ENCODE data around the gene HOGA1. TPM values are rescaled to one million over a fixed set of nuclear protein-coding genes. Genes with fewer than 3 reads are reported as not detected.

Gene HOGA1
- total RNA-seq: not detected in 2 replicates

DNA sequence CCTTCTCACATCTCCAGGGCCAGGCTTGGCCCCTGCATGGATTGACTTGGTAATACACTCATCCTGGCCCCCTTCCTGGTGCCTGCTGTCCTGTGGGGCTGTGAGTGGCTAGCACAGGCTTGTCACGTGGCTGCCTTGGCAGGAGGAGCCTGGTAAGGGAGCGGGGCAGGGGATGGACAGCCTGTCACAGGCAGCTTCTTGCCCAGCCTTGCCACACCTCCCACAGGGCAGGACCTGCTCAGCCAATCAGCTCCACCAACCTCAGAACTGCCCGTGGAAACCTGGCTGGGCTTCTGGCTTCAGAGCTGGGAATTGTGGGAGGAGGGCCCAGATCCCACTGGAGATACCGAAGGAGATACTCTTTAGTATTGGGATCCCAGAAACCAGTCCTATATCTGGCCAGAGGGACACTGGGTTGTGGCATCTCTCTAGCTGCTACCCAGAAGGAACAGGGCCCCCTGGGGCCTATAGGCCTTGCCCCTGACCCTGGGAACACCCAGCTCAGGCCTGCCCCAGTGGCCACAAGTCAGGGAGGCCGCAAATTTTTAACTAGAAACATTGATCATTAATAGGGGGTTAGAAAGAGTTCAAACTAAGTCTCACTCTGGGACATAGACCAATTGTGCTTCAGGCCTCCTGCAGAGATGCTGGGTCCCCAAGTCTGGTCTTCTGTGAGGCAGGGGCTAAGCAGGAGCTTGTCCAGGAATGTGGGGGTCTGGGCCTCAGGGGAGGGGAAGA is at the start of gene HOGA1:
Gene HOGA1 (plus strand): TSS at position 330 of the 738 bp plus-strand sequence. CDS start 315 bp downstream, at position 645.
- H3K4me3 Mint-ChIP-seq: no peak within 1 kb of the TSS
- H3K27ac Mint-ChIP-seq: no peak within 1 kb of the TSS
- no peaks in the 10 kb centered on the region for H3K27me3 Mint-ChIP-seq (ENCODE audit: insufficient read depth)
- intact Hi-C loops (cut with micrococcal nuclease): no loop called here
- H3K9me3 Mint-ChIP-seq: no peaks in the 10 kb centered on the region
- H3K36me3 Mint-ChIP-seq (ENCODE audit: low read depth): no peaks in the 10 kb centered on the region
- DNase-seq (ENCODE audit: low spot score): no peak
- H3K4me1 Mint-ChIP-seq (ENCODE audit: low read depth): no peaks in the 10 kb centered on the region

DNA sequence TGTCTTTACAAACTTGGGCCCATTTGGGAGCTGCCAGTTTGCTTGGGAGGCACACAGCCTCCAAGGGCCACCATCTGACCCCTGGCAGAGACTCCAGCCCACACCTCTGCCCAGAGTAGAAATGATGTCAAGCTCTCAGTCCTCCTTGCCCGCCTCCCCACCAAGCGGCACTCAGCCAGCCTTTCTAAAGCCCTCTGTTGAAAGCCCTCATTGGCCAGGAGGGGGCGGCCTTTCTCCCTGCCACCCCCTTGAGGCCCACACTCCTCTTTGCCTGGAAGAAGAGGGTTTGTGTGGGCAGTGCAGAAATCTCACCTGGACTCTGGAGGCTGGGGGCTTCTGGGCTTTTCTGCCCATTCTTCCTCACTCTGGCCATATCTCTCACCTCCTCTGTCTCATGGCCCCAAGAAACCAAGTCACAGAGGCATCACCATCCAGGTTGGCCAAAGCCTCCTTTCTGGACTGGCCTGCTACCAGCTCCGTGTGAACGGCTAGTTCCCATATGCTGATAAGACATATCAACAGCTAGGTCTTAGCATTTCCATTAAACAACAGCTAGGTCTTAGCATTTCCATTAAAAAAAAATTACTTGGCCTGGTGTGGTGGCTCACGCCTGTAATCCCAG is 49.3 kb upstream of the HOGA1 start:
- Mint-ChIP-seq H3K27me3 (ENCODE audit: insufficient read depth) (peaks cover 2% of the 10 kb centered on the region), H3K36me3 (ENCODE audit: low read depth) (no peaks in the 10 kb centered on the region), H3K4me1 (ENCODE audit: low read depth) (no peaks in the 10 kb centered on the region), H3K27ac (no peak overlapping the region), H3K4me3 (no peak overlapping the region), H3K9me3 (no peaks in the 10 kb centered on the region)
- DNase-seq (ENCODE audit: low spot score): no peak
- intact Hi-C loops (cut with micrococcal nuclease): loop anchor here (1.0 kb wide), 1 partner anchor 18 kb away; no protein-coding TSS in a partner anchor

DNA sequence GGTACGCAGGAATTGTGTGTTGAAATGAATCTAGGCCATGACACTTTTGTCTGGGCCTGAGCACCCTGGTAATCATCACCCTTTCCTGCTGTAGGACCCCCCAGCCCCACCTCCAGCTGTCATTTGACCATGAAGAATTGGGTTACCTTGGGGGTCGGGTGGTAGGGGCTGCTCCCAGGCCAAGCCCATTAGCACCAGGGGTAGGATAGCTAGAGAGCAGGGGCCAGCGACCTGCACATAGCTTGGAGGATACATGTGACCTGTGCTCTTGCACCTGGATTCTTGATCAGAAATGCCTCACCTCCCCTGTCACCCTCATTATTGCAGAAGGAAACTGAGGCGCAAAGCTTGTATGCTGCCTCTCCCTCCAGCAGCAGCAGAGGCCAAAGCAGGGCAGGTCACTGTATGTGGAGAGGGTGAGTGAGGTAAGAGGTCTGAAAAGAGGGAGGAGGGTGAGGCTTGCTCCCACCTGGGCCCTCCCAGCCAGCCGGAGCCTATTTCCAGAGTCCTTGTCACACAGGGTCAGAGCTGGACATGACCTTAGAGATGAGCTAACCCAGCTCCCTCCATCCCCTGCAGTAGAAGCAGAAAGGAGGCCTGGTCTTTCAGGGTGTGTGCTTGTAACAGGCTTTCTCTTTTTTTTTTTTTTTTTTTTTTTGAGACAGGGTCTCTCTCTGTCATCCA is 46.9 kb upstream of the HOGA1 start:
- intact Hi-C loops (cut with micrococcal nuclease): no loop called here
- Mint-ChIP-seq H3K4me3 (no peak overlapping the region), H3K9me3 (no peaks in the 10 kb centered on the region), H3K27me3 (ENCODE audit: insufficient read depth) (peaks cover 5% of the 10 kb centered on the region), H3K36me3 (ENCODE audit: low read depth) (no peaks in the 10 kb centered on the region), H3K27ac (no peak overlapping the region), H3K4me1 (ENCODE audit: low read depth) (peaks cover 5% of the 10 kb centered on the region)
- no peak for DNase-seq (ENCODE audit: low spot score)

DNA sequence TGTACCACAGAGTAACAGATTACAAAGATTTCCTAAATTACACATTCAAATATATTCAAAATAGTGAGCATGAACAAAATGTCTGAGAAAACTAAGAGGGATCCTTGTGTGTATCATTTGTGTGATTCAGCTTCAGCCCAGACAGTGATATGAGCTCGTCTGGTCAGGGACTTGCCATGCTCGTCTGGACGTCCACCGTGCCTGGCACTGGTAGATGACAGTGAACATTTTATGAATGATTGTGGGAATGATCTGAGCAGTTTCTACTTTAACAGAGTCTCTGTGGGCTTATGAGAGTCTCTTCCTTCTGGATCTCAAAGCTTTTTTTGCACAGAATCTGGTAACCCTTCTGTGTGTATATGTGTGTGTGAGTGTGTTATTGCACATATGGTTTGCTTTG is 45.8 kb upstream of the HOGA1 start:
- intact Hi-C loops (cut with micrococcal nuclease): no loop called here
- Mint-ChIP-seq H3K27ac (no peak overlapping the region), H3K36me3 (ENCODE audit: low read depth) (no peaks in the 10 kb centered on the region), H3K4me1 (ENCODE audit: low read depth) (peaks cover 16% of the 10 kb centered on the region), H3K4me3 (no peak overlapping the region), H3K27me3 (ENCODE audit: insufficient read depth) (peaks cover 3% of the 10 kb centered on the region), H3K9me3 (no peaks in the 10 kb centered on the region)
- no peak for DNase-seq (ENCODE audit: low spot score)

DNA sequence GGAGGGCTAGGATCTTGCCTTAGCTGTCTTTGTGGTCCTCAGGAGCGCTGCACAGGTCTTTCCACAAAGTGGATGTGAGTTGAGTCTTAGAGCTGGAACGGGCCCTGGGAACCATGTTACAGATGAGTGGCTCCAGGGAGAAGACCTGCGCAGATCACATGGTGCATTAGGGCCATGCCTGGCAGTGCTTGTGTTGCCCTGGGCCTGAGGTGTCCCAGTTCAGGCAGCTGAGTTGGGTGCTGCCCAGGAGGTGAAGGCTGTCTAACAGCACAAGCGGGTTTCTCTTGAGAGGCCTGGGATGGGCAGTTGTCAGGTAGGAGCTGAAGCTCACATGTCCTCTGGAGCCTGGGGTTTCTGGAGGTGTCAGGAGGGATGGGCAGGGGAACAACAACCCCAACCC is 45.4 kb upstream of the HOGA1 start:
- H3K27me3 Mint-ChIP-seq (ENCODE audit: insufficient read depth): peaks cover 2% of the 10 kb centered on the region
- no peaks in the 10 kb centered on the region for H3K9me3 Mint-ChIP-seq
- no peaks in the 10 kb centered on the region for H3K36me3 Mint-ChIP-seq (ENCODE audit: low read depth)
- DNase-seq (ENCODE audit: low spot score): no peak
- peaks cover 20% of the 10 kb centered on the region for H3K4me1 Mint-ChIP-seq (ENCODE audit: low read depth)
- intact Hi-C loops (cut with micrococcal nuclease): no loop called here
- no peak overlapping the region for H3K27ac Mint-ChIP-seq
- H3K4me3 Mint-ChIP-seq: no peak overlapping the region

DNA sequence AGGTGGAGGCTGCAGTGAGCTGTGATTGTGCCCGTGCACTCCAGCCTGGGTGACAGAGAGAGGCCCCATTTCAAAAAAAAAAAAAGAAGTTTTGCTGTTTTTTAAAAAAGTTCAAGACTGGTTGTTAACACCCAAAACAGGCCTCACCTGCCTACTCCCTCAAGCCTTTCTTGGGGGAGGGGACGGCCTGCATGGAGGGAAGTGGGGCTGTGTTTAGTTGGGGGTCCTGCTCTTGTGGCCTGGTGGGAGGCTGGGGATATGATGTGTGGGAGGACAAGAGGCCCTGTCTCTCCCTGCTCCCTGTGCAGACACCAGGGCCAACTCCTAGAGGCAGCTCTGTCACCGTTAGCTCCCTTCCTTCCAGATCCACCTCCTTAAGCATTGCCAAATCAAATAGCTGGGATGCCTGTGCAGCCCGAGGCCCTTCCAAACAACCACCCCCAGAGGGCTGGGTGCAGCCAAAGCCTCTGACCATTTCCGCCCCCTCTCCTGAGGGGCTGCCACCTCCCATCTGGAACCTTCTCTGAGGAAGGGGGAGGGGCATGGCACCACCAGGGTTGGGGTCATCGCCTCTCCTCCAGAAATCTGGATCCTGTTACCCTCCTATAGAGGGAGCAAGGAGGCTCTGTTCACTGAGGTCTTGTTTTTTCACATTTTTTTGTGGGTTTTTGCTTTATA is 44.5 kb upstream of the HOGA1 start:
- intact Hi-C loops (cut with micrococcal nuclease): no loop called here

DNA sequence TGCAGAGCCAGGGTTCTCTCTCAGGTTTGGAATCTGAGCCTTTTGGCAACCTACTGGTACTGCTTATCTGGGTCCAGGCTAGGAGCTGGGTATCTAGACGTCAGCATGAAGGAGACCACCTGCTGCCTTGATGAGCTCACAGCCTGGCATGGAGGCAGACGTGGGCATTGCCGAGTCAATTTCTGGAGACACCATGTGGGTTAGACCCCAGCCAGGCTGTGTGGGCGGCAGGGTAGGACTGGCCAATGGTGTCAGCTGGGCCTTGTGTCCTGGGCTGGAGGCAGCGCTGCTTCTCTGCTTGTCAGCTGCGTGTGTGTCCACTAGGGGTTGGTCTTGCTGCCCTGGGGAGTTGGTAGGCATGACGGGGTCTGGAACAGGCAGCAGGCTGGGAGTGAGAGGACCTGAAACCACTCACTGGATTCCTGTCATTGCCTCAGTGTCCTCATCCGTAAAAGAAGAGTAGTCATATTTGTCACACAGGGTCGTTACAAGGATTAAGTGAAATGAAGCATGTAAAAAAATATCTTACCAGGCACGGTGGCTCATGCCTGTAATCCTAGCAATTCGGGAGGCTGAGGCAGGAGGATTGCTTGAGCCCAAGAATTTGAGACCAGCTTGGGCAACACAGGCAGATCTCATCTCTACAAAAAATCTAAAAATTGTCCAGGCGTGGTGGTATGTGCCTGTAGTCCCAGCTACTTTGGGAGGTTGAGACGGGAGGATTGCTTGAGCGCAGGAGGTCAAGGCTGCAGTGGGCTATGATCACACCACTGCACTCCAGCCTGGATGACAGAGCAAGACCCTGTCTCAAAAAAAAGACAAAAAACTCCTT is 43.3 kb upstream of the HOGA1 start:
- no peaks in the 10 kb centered on the region for H3K36me3 Mint-ChIP-seq (ENCODE audit: low read depth)
- intact Hi-C loops (cut with micrococcal nuclease): no loop called here
- DNase-seq (ENCODE audit: low spot score): no peak
- H3K27me3 Mint-ChIP-seq (ENCODE audit: insufficient read depth): peaks cover 2% of the 10 kb centered on the region
- H3K4me1 Mint-ChIP-seq (ENCODE audit: low read depth): peaks cover 29% of the 10 kb centered on the region
- H3K4me3 Mint-ChIP-seq: no peak overlapping the region
- H3K9me3 Mint-ChIP-seq: no peaks in the 10 kb centered on the region
- no peak overlapping the region for H3K27ac Mint-ChIP-seq

More for the DNA sequence above, 44.5 kb upstream of the HOGA1 start:
- H3K9me3 Mint-ChIP-seq: no peaks in the 10 kb centered on the region
- peak overlapping the region; percentile 52 for H3K27ac Mint-ChIP-seq
- DNase-seq (ENCODE audit: low spot score): no peak
- H3K36me3 Mint-ChIP-seq (ENCODE audit: low read depth): no peaks in the 10 kb centered on the region
- H3K27me3 Mint-ChIP-seq (ENCODE audit: insufficient read depth): peaks cover 2% of the 10 kb centered on the region
- peaks cover 21% of the 10 kb centered on the region for H3K4me1 Mint-ChIP-seq (ENCODE audit: low read depth)
- no peak overlapping the region for H3K4me3 Mint-ChIP-seq

DNA sequence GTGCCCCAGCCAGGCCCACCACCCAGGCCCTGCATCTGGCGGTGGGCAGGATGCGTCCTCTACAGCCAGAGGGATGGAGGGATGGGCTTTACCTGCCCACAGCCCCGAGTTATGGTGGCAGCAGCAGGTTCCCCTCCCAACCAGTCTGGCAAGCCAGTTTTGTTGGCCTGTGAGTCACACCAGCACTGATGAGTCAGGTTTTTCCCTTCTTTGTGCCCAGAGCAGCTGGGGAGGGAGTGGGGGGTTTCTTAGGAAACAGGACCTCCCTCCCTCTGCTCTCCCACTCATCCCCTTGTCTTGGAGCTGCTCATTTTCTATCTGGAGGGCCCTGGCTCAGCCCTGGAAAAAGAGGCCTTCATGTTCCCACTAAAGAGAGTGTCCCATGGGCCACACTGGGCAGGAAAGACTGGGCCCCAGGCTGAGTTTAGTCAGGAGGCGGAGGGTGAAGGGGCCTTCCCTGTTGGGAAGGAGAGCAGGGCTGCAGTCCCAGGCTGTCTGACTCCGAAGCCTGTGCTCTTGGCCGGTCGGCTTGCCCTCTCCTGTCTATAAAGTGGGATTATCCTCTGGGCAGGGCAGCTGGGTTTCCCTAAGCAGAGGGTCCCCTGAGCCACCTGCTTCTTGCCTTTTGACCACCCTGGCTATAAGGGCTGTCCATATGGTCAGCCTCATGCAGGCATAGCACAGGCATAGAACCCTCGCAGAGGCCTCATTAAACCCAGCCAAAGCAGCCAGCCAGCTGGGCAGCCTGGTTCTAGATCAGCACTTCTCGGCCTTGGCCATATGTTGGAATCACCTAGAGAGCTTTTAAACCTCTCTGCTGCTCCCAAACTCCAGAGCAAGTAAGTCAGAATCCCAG is 41.8 kb upstream of the HOGA1 start:
- intact Hi-C loops (cut with micrococcal nuclease): loop anchor here (1.0 kb wide), 1 partner anchor 44 kb away; the partner anchor contains the start of genes MMS19 and UBTD1

DNA sequence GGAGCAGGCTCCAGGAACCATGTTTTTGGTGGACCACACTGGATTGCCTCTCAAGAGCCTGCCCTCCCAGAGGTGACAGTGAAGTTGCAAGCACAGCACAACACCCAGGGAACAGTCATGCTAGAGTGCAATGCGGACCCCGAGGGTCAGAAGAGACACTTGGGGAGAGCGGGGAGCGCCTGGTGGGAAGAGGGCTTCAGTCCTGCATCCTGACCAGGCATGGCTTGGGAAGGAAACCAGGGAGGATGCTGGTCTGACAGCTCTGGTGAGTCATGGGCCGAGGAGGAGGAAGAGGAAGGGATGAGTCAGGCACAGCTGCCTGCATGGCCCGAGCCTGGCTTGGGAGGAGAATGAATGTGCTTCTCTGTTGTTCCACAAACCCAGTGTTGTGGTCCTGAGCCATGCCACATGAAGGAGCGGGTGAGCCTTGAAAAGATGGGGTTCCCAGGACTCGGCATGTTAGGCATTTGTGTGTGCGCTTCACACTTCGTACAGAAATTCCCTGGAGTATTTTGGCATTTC is 41.1 kb upstream of the HOGA1 start:
- Mint-ChIP-seq H3K27ac (peak overlapping the region; percentile 85), H3K36me3 (ENCODE audit: low read depth) (no peaks in the 10 kb centered on the region), H3K9me3 (no peaks in the 10 kb centered on the region), H3K4me3 (no peak overlapping the region), H3K4me1 (ENCODE audit: low read depth) (peaks cover 32% of the 10 kb centered on the region), H3K27me3 (ENCODE audit: insufficient read depth) (peaks cover 2% of the 10 kb centered on the region)
- peak; percentile 14 for DNase-seq (ENCODE audit: low spot score)
- intact Hi-C loops (cut with micrococcal nuclease): no loop called here

More for the DNA sequence above, 41.8 kb upstream of the HOGA1 start:
- DNase-seq (ENCODE audit: low spot score): no peak
- Mint-ChIP-seq H3K27ac (peak overlapping the region; percentile 85), H3K9me3 (no peaks in the 10 kb centered on the region), H3K4me3 (no peak overlapping the region), H3K27me3 (ENCODE audit: insufficient read depth) (peaks cover 2% of the 10 kb centered on the region), H3K4me1 (ENCODE audit: low read depth) (peaks cover 29% of the 10 kb centered on the region), H3K36me3 (ENCODE audit: low read depth) (no peaks in the 10 kb centered on the region)

DNA sequence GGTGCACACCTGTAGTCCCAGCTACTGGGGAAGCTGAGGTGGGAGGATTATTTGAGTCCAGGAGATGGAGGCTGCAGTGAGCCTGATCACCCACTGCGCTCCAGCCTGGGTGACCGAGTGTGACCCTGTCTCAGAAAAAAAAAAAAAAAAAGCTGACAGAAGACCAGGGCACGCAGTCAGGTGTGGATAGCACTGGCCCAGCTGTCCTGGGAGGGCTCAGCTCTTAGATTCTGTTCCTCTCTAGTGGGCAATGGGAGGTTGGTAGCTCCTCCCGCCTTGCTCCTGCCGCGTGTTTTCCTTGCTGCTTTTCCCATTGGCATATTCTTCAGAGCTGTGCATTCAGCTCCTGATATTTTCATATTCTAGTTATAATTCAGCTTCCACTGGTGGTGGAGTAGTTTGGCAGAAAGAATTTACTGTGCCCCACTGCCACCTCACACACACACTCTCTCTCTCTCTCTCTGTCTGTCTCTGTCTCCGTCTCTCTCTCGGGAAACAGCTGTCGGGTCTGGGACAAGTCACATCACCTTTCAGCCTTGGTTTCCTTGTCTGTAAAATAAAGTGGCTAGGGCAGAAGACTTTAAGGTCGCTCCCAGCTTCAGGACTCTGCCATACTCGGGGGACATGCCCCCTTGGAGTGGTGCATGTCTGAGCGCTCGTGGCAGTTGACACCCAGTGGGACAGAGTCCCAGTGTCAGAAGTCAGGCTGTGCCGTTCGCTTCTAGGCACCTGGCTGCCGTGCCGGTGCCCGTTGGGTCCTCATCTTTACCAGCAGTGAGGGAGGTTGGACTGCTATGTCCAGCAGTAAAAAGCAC is 37.5 kb upstream of the HOGA1 start:
- peaks cover 35% of the 10 kb centered on the region for H3K4me1 Mint-ChIP-seq (ENCODE audit: low read depth)
- intact Hi-C loops (cut with micrococcal nuclease): no loop called here
- DNase-seq (ENCODE audit: low spot score): no peak
- no peak overlapping the region for H3K27ac Mint-ChIP-seq
- H3K9me3 Mint-ChIP-seq: no peaks in the 10 kb centered on the region
- no peaks in the 10 kb centered on the region for H3K27me3 Mint-ChIP-seq (ENCODE audit: insufficient read depth)
- H3K36me3 Mint-ChIP-seq (ENCODE audit: low read depth): no peaks in the 10 kb centered on the region
- no peak overlapping the region for H3K4me3 Mint-ChIP-seq

DNA sequence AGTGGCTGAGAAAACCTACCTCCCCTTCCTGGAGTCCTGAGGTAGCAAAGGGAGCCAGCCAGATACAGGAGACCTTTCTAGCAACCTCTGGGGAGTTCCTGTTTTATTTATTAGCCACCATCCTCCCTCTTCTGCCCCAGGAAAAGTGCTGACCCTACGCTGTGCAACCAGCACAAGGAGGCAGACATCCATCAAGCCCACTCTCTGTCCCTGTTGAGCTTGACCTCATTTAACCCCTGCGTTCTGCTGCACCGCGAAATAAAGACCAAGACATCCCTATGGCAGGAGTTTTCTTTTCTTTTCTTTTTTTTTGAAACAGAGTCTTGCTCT is 37.0 kb upstream of the HOGA1 start:
- Mint-ChIP-seq H3K4me3 (no peak overlapping the region), H3K27me3 (ENCODE audit: insufficient read depth) (no peaks in the 10 kb centered on the region), H3K4me1 (ENCODE audit: low read depth) (peaks cover 31% of the 10 kb centered on the region), H3K9me3 (no peaks in the 10 kb centered on the region), H3K36me3 (ENCODE audit: low read depth) (no peaks in the 10 kb centered on the region), H3K27ac (no peak overlapping the region)
- intact Hi-C loops (cut with micrococcal nuclease): no loop called here
- no peak for DNase-seq (ENCODE audit: low spot score)
